HG03103 (cell line): ENCODE measurements around the gene KRTAP29-1.

Experiments used
- ATAC-seq: cut with Tn5 transposase; IDR thresholded peaks from one replicate; pipeline ENCODE4 v1.9.1; 2021; ENCODE audit warnings: low read depth; ENCODE audit not compliant: unreplicated experiment

The KRTAP29-1 gene

GRCh38 chr17:41329279-41329948 lies 26.8 kb upstream of the KRTAP29-1 start:
- no peak for ATAC-seq

GRCh38 chr17:41328207-41328606 lies 25.6 kb upstream of the KRTAP29-1 start:
- ATAC-seq: no peak

GRCh38 chr17:41327411-41328120 lies 24.9 kb upstream of the KRTAP29-1 start:
- ATAC-seq: no peak

DNA sequence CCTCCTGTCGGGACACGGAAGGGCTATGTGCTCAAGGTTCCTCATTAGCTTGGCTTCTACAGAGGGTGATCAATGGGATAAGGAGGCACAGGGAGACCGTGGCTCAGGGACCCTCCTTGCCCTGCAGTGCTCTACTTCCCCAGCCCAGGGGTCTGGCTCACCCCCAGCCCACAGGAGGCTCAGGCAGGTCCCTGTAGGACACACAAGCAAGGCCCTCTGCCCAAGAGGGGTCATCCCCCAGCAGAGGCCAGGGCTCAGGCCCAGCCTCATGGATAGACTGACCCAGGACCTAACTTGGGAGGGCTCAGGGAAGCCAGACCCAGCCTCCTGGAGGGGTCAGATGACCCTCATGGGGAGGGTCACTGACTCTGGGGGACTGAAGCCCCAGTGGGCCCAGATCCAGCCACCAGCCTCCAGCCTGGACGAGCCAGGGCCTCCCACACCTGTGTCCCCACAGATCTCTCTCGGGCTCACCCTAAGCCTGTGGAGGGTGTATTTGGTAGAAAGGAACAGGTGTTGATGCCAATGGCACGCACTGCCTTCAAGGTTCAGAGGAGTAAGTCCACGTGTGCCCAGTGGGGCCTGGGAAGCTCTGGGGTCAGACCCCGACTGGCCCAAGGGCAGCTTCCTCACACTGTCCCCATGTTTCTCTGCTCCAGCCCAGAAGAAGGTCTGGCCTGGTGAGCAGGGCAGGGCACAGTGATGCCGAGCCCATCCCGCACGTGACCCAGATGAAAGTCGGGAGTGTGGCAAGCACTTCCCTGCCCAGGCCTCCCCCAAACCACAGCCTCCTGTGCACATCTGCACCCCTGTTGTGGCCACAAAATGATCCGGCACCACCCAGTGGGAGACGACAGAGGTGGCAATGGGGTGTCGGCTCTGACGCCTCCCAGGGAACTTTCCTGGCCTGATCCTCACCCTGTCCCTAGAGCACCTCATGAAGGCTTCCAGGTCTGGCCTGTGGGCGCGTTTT lies 23.8 kb upstream of the KRTAP29-1 start:
- no peak for ATAC-seq

DNA sequence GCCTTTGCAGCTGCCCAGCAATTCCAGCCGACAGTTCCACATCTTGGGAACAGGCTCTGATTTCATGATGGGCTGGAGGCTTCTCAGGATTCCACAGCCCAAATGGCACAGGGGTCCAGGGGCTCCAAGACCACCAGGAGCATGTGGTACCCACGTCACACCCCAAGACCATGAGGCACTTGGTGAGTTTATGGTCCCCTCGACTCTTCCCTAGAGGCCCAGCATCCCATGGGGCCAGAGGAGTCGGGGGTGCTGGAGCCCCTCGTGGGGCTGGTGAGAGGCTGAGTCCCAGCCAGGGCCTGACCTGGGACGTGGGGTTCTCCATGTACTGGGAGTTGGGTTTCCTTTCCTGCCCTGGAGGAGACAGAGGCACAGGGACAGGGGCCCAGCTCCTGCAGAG lies 23.0 kb upstream of the KRTAP29-1 start:
- no peak for ATAC-seq

- no peak for ATAC-seq
These were observed 22.5 kb upstream of the KRTAP29-1 start for GRCh38 chr17:41325126-41325525.

DNA sequence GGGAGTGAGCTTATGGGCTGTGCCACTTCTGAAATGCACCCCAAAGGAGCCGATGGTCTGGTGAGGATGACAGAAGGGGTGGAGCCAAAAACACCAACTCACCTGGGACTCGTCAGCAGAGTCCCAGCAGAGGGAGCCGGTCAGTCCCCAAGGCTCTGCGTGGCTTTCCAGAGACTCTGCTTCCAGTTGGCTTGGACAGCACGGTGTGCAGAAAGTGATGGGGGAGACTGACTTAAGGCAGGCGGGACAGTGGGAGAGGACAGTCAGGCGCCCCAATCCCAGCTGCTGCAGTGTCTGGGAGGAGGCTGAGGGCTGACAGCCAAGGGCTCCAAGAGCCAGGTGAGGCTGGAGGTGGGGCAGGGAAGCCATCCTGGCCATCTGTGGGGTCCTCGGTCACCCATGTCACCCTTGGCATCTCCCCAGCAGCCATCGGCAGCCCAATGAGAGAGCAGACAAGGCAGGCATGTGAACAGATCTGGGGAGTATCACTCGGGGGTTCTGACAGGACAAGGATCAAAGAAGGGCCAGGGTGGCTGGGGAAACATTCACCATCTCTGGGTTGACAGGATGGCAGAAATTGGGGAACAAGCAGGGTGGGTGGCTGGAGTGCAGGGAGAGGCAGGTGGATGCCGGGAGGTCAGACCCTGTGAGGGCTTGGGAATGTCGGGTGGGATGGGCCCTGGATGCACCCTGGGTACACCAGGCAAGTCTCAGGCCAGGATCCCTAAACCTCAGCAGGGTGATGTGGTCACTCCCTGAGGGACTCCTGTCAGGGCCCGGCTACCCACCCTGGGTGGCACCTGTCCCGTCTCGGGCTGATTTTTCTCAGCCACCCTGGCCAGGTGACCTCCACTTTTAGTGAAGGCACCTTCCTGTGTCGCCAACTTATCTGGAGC lies 21.8 kb upstream of the KRTAP29-1 start:
- ATAC-seq: no peak

DNA sequence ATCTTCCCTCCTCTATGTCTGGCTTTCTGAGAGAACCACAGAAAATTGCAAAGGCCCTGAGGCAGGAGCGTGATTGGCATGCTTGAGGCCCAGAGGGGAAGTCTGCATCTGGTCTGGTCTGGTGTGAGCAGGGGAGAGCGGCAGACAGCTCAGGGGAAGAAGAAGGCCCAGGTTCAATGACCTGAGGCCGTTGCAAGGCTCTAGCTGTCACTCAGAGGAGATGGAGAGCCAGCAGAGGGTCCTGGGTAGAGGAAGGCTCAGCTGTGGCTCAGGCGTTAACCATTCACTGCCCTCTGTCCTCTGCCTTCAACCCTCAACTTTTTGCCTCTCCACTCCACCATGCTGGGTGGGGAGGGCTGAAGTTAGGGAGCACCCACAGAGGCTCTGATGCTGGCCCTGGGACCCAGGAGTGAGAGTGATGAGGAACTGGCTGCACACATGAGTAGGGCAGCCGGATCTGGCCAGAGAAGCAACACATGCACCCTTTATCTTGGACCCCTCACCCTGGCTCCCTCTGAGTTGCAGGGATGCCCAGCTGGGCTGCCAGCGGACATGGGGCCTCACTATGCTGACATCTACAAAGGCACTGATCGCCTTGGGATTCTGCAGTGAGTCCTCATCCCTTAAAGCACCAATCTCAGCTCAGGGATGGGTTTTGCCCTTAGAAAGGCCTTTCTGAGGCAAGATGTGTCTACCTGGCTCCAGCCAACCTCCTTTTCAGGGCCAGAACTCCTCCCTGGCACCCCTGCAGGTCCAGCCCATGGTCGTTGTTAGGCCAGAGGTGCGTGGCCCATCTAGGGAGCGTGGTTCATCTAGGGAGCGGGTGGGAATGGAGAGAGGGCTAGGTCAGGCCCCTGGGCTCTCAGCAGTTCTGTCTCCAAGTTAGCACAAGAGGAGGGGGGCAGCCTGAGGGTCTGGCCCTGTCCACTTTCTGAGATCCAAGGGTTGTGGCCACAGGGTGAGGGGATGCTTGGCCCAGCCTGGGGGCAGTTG lies 20.5 kb upstream of the KRTAP29-1 start:
- ATAC-seq: no peak

GRCh38 chr17:41322094-41322902 lies 19.6 kb upstream of the KRTAP29-1 start:
- ATAC-seq: no peak

- no peak for ATAC-seq
These were observed 15.6 kb upstream of the KRTAP29-1 start for GRCh38 chr17:41318231-41318630.

DNA sequence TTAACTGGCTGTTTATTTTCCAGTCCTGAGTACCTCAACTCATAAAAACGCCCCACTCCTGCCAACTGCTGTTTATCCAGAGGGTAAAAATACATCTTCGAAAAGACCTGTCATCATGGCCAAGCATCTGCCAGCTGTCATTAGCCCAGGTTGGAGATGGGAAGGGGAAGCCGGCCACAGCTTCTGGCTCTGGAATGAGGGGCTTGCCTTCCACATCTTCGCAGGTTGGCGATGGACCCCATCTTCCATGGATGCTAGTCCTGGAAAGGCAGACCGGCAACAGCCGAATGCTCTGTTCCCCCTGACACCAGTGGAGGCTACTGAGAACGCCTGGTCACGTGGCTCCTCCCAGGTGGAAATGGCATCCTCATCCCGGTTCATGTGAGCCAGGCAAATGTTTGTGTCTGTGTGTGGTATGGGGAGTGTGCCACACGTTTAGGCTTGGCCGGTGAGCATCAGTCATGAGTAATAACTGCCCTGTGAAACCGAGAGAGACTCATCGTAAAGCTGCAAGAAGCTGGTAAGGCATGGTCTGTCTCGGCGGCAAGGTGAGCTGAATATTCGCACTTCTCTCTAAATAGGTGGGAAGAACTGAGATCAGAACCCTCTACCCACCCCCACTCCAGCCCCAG lies 13.3 kb upstream of the KRTAP29-1 start:
- no peak for ATAC-seq

DNA sequence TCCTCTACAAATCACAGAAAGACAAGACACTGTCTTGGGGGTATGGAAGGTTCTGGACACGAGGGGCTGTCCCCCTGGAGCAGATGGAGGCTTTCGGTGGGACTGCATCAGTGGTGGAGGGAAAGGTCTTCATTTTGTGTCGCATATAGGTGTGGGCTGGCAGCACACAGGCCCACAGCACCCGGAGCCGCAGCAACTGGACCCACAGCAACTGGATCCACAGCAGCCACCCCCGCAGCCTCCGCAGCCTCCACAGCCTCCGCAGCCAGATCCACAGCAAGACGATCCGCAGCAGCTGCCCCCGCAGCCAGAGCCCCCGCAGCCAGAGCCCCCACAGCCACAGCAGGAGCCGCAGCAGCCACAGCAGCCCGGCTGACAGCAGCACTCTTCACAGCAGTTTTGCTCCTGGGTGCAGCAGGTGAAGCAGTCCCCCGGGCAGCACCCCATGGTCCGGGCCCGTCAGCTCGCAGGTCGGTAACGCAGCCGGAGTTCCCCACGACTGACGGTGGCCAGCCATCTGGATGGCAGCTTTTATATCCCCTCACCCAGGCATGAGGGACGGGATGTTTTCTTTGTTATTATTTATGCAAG lies 12.6 kb upstream of the KRTAP29-1 start, which contains the start of gene KRTAP17-1:
TSS of gene KRTAP17-1 (minus strand) at position 507 of the 591 bp plus-strand sequence. CDS start at position 447, 60 bp downstream.
- ATAC-seq: no peak

- ATAC-seq: no peak
These were observed 8.5 kb upstream of the KRTAP29-1 start for GRCh38 chr17:41311111-41311510.

GRCh38 chr17:41308918-41309359 lies 6.3 kb upstream of the KRTAP29-1 start, which contains the start of gene KRTAP16-1:
Gene KRTAP16-1 (minus strand): TSS chr17:41309309. CDS start chr17:41309253, 56 bp downstream.
- no peak for ATAC-seq

DNA sequence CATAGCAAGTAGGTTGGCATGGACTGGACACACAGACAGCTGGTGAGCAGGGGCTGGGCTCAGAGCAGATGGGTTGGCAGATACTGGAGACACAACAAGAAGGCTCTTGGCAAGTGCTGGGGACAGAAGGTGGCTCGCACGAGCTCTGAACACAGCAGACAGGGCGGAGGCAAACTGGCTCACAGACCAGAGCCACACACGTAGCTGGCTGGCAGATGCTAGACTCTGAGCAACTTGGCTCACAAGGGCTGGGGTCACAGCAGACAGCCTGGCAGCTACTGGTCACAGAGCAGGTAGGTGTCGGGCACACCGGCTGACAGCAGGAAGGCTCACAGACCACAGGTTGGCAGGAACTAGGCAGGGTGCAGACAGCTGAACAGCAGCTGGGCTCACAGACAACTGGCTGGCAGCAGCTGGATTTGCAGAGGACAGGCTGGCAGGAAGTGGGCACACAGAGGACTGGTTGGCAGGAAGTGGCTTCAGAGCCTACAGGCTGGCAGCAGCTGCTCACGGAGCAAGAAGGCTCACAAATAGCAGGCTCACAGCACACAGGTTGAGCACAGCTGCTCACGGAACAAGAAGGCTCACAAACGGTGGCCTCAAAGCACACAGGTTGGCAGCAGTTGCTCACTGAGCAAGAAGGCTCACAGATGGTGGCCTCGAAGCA lies 5.7 kb upstream of the KRTAP29-1 start:
- ATAC-seq: no peak

DNA sequence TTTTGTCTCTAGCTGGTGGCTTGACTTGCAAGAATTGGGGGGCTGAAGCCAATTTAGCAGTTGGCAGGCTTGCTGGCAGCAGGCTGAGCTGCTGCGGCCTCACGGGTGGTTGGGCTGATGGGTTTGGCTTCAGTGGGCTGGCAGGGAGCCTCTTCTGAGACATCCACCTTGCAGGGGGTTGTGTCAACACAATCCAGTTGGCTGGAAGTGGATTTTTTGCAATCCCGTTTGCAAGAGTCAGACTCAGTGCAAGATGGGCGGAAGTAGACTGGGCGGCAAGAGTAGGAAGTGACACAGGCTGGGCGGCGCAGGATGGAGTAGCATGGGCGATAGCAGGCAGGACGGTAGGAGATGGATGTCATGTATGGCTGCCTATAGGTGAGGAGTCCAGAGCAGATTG lies 5.0 kb upstream of the KRTAP29-1 start:
- ATAC-seq: no peak
